ENCODE measurements around the gene TMX4.

The TMX4 gene, protein sequence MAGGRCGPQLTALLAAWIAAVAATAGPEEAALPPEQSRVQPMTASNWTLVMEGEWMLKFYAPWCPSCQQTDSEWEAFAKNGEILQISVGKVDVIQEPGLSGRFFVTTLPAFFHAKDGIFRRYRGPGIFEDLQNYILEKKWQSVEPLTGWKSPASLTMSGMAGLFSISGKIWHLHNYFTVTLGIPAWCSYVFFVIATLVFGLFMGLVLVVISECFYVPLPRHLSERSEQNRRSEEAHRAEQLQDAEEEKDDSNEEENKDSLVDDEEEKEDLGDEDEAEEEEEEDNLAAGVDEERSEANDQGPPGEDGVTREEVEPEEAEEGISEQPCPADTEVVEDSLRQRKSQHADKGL

GRCh38 chr20:8019246-8019997 is at the start of gene TMX4:
Gene TMX4, minus strand, starts transcription at chr20:8019761. Its CDS starts 148 bp downstream, at chr20:8019613.
- Histone ChIP-seq H3K4me3 (ENCODE audit: low read depth in 1 of 2, low read length in 1 of 2) (peak within 1 kb of the TSS; percentile 72 to 90), H3K36me3 (peaks cover 5% of the 10 kb centered on the region), H3K9me3 (no peaks in the 10 kb centered on the region), H3K27ac (peak within 1 kb of the TSS; percentile 97), H3K27me3 (no peaks in the 10 kb centered on the region), H3K4me1 (ENCODE audit: control insufficient read depth in 1 of 2, insufficient read depth in 1 of 2, low read depth in 1 of 2, low read length in 1 of 2) (peaks cover 35 to 58% of the 10 kb centered on the region in 2 experiments)
- TF ChIP-seq CTCF (IDR thresholded peaks at IDR 0.05), result peak; percentile 99

DNA sequence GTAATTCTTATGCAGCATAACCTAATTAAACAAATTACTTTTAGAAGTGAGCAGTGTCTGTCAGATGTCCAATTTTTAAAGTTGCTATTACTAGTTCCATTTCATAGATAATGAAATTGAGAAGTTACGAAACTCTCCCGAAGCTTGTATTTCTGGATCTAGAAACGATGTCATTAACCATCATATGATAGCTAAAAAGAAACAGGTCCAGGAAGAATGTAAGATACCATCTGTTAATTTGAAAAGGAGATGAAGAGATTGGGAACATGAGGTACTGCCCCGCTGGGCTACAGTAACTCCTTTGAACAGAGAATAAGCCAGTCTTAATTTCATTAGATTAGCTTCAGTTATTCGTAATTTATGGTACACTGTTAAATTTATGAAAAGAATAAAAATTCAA is 47.5 kb upstream of the TMX4 start:
- Histone ChIP-seq H3K27me3 (no peaks in the 10 kb centered on the region), H3K4me3 (ENCODE audit: low read depth in 1 of 2, low read length in 1 of 2) (no peak overlapping the region), H3K36me3 (no peaks in the 10 kb centered on the region), H3K27ac (no peak overlapping the region), H3K4me1 (ENCODE audit: control insufficient read depth in 1 of 2, insufficient read depth in 1 of 2, low read depth in 1 of 2, low read length in 1 of 2) (no peaks in the 10 kb centered on the region), H3K9me3 (no peaks in the 10 kb centered on the region)
- TF ChIP-seq CTCF (IDR thresholded peaks at IDR 0.05), result no peak

DNA sequence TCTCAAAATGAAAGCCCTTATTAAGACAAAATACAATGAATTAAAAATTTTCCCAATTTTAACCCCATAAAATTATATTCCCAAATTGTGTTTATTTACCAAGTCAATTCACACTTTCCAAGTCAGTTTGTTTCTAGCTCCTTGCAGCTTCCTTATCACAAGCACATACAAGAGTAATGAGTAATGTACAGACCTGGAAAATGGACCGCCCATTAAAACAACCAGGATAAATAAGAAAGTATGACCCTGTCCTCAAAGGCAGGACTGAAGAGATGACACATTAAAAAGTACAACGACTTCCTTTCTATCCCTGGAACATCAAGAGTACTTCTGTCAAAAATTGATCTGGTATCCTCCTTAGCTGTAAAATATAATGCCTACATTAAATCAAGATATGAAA is 47.1 kb upstream of the TMX4 start:
- no peaks in the 10 kb centered on the region for H3K4me1 ChIP-seq (ENCODE audit: control insufficient read depth in 1 of 2, insufficient read depth in 1 of 2, low read depth in 1 of 2, low read length in 1 of 2)
- no peaks in the 10 kb centered on the region for H3K36me3 ChIP-seq

DNA sequence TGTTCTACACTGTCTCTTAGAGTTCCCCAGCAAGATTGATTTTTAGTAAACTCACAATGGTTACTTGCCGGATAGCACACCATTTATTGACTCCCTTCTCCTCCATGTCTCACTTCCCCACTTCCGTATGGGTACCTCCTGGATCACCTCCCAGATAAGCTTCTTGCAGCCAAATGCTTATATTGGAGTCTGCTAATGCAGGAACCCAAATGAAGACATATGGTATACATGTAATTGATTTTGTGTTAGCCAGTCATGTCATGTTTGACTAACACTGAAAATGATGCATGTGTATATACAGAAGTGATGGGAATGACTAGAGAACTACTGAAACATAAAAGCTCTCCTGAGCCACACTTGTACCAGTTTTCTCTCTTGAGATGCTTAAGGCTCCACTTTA is 46.1 kb upstream of the TMX4 start:
- Histone ChIP-seq H3K36me3 (no peaks in the 10 kb centered on the region), H3K4me3 (ENCODE audit: low read depth in 1 of 2, low read length in 1 of 2) (no peak overlapping the region), H3K27ac (no peak overlapping the region), H3K27me3 (no peaks in the 10 kb centered on the region), H3K4me1 (ENCODE audit: control insufficient read depth in 1 of 2, insufficient read depth in 1 of 2, low read depth in 1 of 2, low read length in 1 of 2) (no peaks in the 10 kb centered on the region), H3K9me3 (no peaks in the 10 kb centered on the region)
- TF ChIP-seq CTCF (IDR thresholded peaks at IDR 0.05), result no peak

More for the DNA sequence above, 47.1 kb upstream of the TMX4 start:
- no peaks in the 10 kb centered on the region for H3K27me3 ChIP-seq
- no peak for TF ChIP-seq CTCF (IDR thresholded peaks at IDR 0.05)
- no peak overlapping the region for H3K27ac ChIP-seq
- H3K4me3 ChIP-seq (ENCODE audit: low read depth in 1 of 2, low read length in 1 of 2), result no peak overlapping the region
- no peaks in the 10 kb centered on the region for H3K9me3 ChIP-seq

- Histone ChIP-seq H3K27me3 (no peaks in the 10 kb centered on the region), H3K27ac (no peak overlapping the region), H3K9me3 (no peaks in the 10 kb centered on the region), H3K4me3 (ENCODE audit: low read depth in 1 of 2, low read length in 1 of 2) (no peak overlapping the region), H3K4me1 (ENCODE audit: control insufficient read depth in 1 of 2, insufficient read depth in 1 of 2, low read depth in 1 of 2, low read length in 1 of 2) (no peaks in the 10 kb centered on the region), H3K36me3 (no peaks in the 10 kb centered on the region)
- no peak for TF ChIP-seq CTCF (IDR thresholded peaks at IDR 0.05)
Measured at GRCh38 chr20:8062756-8063155, 43.2 kb upstream of the TMX4 start.
